ENCODE results near the gene BIN1.

Gene BIN1

GRCh38 chr2:127046579-127046978 is 60.4 kb downstream of the BIN1 start:
- no peaks in the 10 kb centered on the region for H3K27me3 Mint-ChIP-seq
- H3K9me3 Mint-ChIP-seq = peaks cover 2 to 3% of the 10 kb centered on the region in 2 donors
- no peak overlapping the region for H3K27ac Mint-ChIP-seq
- H3K36me3 Mint-ChIP-seq = peaks cover 13 to 16% of the 10 kb centered on the region in 2 donors
- H3K4me3 Mint-ChIP-seq = no peak overlapping the region
- ATAC-seq (replicated peaks) = no peak
- peaks cover 6 to 13% of the 10 kb centered on the region in 2 donors for H3K4me1 Mint-ChIP-seq
- no peak for DNase-seq

GRCh38 chr2:127045792-127046501 is 61.0 kb downstream of the BIN1 start:
- H3K9me3 Mint-ChIP-seq = peaks cover 2 to 3% of the 10 kb centered on the region in 2 donors
- H3K4me3 Mint-ChIP-seq = no peak overlapping the region
- no peaks in the 10 kb centered on the region for H3K27me3 Mint-ChIP-seq
- ATAC-seq (replicated peaks) (no peak), DNase-seq (no peak)
- peaks cover 13 to 16% of the 10 kb centered on the region in 2 donors for H3K36me3 Mint-ChIP-seq
- H3K4me1 Mint-ChIP-seq = peaks cover 6 to 13% of the 10 kb centered on the region in 2 donors
- H3K27ac Mint-ChIP-seq = no peak overlapping the region

GRCh38 chr2:127044977-127045661 is 61.8 kb downstream of the BIN1 start:
- DNase-seq = no peak
- no peaks in the 10 kb centered on the region for H3K27me3 Mint-ChIP-seq
- peaks cover 4 to 7% of the 10 kb centered on the region in 2 donors for H3K4me1 Mint-ChIP-seq
- no peak overlapping the region for H3K4me3 Mint-ChIP-seq
- ATAC-seq (replicated peaks) = no peak
- H3K9me3 Mint-ChIP-seq = peaks cover 2 to 3% of the 10 kb centered on the region in 2 donors
- H3K36me3 Mint-ChIP-seq = peaks cover 13 to 14% of the 10 kb centered on the region in 2 donors
- H3K27ac Mint-ChIP-seq = no peak overlapping the region

DNA sequence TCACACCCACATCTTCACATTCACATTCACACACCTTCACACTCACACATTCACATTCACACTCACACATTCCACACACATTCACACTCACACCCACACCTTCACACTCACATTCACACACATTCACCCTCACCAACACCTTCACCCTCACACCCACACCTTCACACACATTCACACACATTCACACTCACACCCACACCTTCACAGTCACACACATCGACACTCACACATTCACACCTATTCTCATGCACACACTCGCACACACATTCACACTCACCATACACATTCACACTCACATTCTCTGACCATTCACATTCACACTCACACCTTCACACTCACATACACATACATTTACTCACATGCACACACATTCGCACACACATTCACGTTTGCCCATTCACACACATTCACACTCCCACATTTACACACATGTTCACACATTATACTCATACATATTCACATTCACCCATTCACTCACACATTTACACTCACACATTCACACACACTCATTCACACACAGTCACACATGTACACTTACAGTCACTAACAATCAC is 62.7 kb downstream of the BIN1 start:
- DNase-seq = no peak
- Mint-ChIP-seq H3K27ac (no peak overlapping the region), H3K9me3 (peaks cover 2 to 3% of the 10 kb centered on the region in 2 donors), H3K27me3 (no peaks in the 10 kb centered on the region), H3K36me3 (peaks cover 10 to 11% of the 10 kb centered on the region in 2 donors), H3K4me3 (no peak overlapping the region), H3K4me1 (peaks cover 6 to 11% of the 10 kb centered on the region in 2 donors)
- ATAC-seq (replicated peaks) = no peak

- H3K27me3 Mint-ChIP-seq = no peaks in the 10 kb centered on the region
- no peak overlapping the region for H3K4me3 Mint-ChIP-seq
- H3K4me1 Mint-ChIP-seq = peaks cover 6 to 12% of the 10 kb centered on the region in 2 donors
- ATAC-seq (replicated peaks) = no peak
- H3K27ac Mint-ChIP-seq = no peak overlapping the region
- peaks cover 7 to 9% of the 10 kb centered on the region in 2 donors for H3K36me3 Mint-ChIP-seq
- no peak for DNase-seq
- peaks cover 2 to 3% of the 10 kb centered on the region in 2 donors for H3K9me3 Mint-ChIP-seq
These were observed 63.4 kb downstream of the BIN1 start for GRCh38 chr2:127043367-127044164.

DNA sequence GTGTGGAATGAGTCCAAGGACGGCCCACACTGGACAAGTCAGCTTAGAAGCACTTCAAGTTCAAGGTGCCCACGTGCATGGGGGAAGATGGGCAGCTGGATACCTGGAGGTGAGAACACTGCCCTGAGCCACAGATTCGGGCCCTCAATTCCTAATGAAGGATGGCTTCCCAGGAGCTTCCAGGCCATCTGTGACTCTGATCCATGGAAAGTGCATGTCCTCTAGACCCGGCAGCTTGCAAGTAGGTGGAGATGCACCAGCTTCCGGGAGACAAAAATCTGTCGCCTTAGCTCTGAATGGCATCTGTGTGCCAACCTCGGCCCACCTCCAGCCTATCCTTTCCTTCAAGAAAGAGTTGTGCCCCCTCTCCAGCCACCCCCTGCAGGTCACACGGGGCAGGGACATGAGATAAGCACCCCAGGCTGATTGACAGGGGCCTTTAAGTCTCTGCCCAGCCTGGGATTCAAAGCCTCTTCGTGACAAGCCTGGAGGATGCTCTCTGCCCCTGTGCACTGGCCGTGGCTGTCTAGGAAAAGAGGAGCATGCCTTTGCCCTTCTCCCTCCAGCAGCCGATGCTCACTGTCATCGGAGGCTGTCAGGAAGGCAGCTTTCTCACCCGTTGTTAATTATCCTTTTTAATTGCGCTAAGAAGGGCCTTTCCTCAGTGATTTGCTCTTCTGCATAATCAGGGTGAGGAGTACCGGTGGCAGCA is 65.5 kb downstream of the BIN1 start:
- Mint-ChIP-seq H3K4me3 (no peak overlapping the region), H3K27me3 (no peaks in the 10 kb centered on the region), H3K27ac (no peak overlapping the region), H3K9me3 (peaks cover 0 to under 1% of the 10 kb centered on the region in 2 donors), H3K36me3 (peaks cover 0 to under 1% of the 10 kb centered on the region in 2 donors), H3K4me1 (peaks cover 6 to 12% of the 10 kb centered on the region in 2 donors)
- no peak for ATAC-seq (replicated peaks)
- no peak for DNase-seq

DNA sequence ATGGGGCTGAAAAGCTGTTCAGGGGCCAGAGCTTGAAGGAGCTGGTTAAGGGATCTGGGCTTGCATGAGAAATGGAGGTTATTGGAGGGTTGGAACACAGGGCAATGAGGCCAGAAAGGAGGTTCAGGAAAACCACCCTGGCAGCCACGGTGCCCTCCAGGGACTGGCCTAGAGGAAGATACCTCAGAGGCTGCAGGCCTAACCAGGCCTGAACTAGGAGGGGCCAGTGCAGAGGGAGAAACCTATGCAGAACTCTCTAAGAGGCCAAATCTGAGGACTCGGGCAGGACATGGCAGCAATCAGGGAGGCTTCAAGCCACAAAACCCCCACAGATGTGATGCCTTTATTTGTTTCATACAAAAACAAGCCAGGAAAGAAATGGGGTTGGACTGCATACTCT is 66.8 kb downstream of the BIN1 start:
- no peaks in the 10 kb centered on the region for H3K9me3 Mint-ChIP-seq
- no peak for DNase-seq

DNA sequence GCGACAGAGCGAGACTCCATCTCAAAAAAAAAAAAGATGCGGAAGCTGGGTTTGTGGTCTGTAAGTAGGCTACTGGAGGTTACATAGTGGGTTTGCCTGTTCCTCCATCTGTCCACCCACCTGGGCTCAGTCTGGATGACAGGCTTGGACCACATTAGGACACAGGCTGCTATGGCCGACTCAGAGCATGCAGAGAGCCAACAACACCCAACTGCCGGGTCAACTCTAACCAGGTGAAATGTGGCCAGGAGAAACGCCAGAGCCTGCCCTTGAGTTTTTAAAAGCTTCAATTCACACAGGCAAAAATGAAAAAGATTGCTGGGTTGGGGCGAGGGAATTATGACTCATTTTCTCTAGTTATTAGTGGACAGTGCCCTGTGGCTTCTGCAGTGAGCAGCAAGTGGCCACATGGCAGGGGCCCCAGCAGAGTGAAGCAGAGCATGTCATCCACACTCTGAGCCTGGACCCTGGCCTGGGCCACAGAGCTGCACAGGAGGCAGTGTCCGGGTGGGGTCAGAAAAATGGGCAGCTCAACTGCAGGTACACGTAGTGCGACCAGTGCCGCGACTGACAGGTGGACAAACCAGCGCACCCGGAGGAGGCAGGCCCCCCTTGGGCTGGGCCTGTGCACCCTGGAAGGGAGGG is 67.4 kb downstream of the BIN1 start:
- peaks cover 6 to 12% of the 10 kb centered on the region in 2 donors for H3K4me1 Mint-ChIP-seq
- DNase-seq (no peak), ATAC-seq (replicated peaks) (peak; percentile 80 to 89)
- no peak overlapping the region for H3K27ac Mint-ChIP-seq
- H3K36me3 Mint-ChIP-seq = no peaks in the 10 kb centered on the region
- H3K27me3 Mint-ChIP-seq = no peaks in the 10 kb centered on the region
- H3K4me3 Mint-ChIP-seq = no peak overlapping the region
- no peaks in the 10 kb centered on the region for H3K9me3 Mint-ChIP-seq

More for the DNA sequence above, 66.8 kb downstream of the BIN1 start:
- ATAC-seq (replicated peaks) = peak; percentile 28 to 35
- Mint-ChIP-seq H3K36me3 (no peaks in the 10 kb centered on the region), H3K27me3 (no peaks in the 10 kb centered on the region), H3K4me3 (no peak overlapping the region), H3K27ac (no peak overlapping the region), H3K4me1 (peaks cover 6 to 12% of the 10 kb centered on the region in 2 donors)

- H3K4me3 Mint-ChIP-seq = no peak overlapping the region
- DNase-seq = no peak
- H3K9me3 Mint-ChIP-seq = no peaks in the 10 kb centered on the region
- peak overlapping the region; percentile 22 for H3K27ac Mint-ChIP-seq
- H3K4me1 Mint-ChIP-seq = peaks cover 6 to 12% of the 10 kb centered on the region in 2 donors
- H3K36me3 Mint-ChIP-seq = no peaks in the 10 kb centered on the region
- H3K27me3 Mint-ChIP-seq = no peaks in the 10 kb centered on the region
- no peak for ATAC-seq (replicated peaks)
These were observed 69.5 kb downstream of the BIN1 start for GRCh38 chr2:127037476-127037875.

GRCh38 chr2:127034883-127035611 is 71.9 kb downstream of the BIN1 start:
- Mint-ChIP-seq H3K4me1 (peaks cover 4 to 9% of the 10 kb centered on the region in 2 donors), H3K27ac (no peak overlapping the region), H3K27me3 (peaks cover 5 to 8% of the 10 kb centered on the region in 2 donors), H3K9me3 (no peaks in the 10 kb centered on the region), H3K36me3 (no peaks in the 10 kb centered on the region), H3K4me3 (no peak overlapping the region)
- ATAC-seq (replicated peaks) (no peak), DNase-seq (no peak)

DNA sequence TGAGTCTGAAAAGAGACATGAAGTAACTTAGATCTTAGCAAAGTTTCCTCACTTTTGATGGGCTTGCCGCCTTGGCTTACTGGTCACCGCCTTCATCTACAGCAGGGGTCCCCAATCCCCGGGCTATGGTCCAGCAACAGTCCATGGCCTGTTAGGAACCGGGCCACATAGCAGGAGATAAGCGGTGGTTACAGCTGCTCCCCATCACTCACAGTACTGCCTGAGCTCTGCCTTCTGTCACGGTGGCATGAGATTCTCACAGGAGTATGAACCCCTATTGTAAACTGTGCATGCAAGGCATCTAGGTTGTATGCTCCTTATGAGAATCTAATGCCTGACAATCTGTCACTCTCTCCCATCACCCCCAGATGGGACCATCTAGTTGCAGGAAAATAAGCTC is 72.9 kb downstream of the BIN1 start:
- H3K4me3 Mint-ChIP-seq = no peak overlapping the region
- H3K27ac Mint-ChIP-seq = no peak overlapping the region
- ATAC-seq (replicated peaks) (no peak), DNase-seq (no peak)
- no peaks in the 10 kb centered on the region for H3K4me1 Mint-ChIP-seq
- H3K36me3 Mint-ChIP-seq = no peaks in the 10 kb centered on the region
- H3K27me3 Mint-ChIP-seq = peaks cover 11 to 16% of the 10 kb centered on the region in 2 donors
- no peaks in the 10 kb centered on the region for H3K9me3 Mint-ChIP-seq

- H3K27ac Mint-ChIP-seq = no peak overlapping the region
- ATAC-seq (replicated peaks) (no peak), DNase-seq (no peak)
- peaks cover 23 to 28% of the 10 kb centered on the region in 2 donors for H3K27me3 Mint-ChIP-seq
- no peaks in the 10 kb centered on the region for H3K9me3 Mint-ChIP-seq
- no peaks in the 10 kb centered on the region for H3K36me3 Mint-ChIP-seq
- no peaks in the 10 kb centered on the region for H3K4me1 Mint-ChIP-seq
- no peak overlapping the region for H3K4me3 Mint-ChIP-seq
These were observed 74.3 kb downstream of the BIN1 start for GRCh38 chr2:127032621-127033020.

Measured in stimulated activated naive B cell treated with anti-CD40 and anti-IgM and Interleukin-4, amounts not matched to agents 10 μg/mL and 1 μg/mL and 100 μg/mL, for 72 hours (primary cell).